Activated T-cell treated with anti-CD3 and anti-CD28 coated beads, Interleukin-2, amount 50 U/mL, for 48 hours (primary cell): ENCODE measurements around the gene BID.
A peak's percentile ranks its signal among the peaks of the same experiment; 100 is the strongest.

ENCODE experiments used
- DNase-seq, 2 experiments: peaks; one replicate each; pipeline ENCODE4 v3.0.0-alpha.2; 2020

The BID gene

GRCh38 chr22:17732251-17732854, 41.9 kb downstream of the BID start:
- DNase-seq = no peak

GRCh38 chr22:17729561-17729960, 44.7 kb downstream of the BID start:
- no peak for DNase-seq

GRCh38 chr22:17728786-17729185, 45.5 kb downstream of the BID start:
- no peak for DNase-seq

GRCh38 chr22:17726928-17727897, 47.1 kb downstream of the BID start:
- DNase-seq = no peak

- no peak for DNase-seq
Measured at GRCh38 chr22:17726006-17726927, 48.0 kb downstream of the BID start.

- no peak for DNase-seq
Measured at GRCh38 chr22:17725500-17725796, 48.8 kb downstream of the BID start.

- no peak for DNase-seq
Measured at GRCh38 chr22:17724678-17725499, 49.4 kb downstream of the BID start.

GRCh38 chr22:17724241-17724640, 50.0 kb downstream of the BID start:
- no peak for DNase-seq

- no peak for DNase-seq
Measured at GRCh38 chr22:17719911-17720310, 54.4 kb downstream of the BID start.

GRCh38 chr22:17717708-17718107, 56.6 kb downstream of the BID start:
- no peak for DNase-seq

GRCh38 chr22:17716529-17716928, 57.7 kb downstream of the BID start:
- no peak for DNase-seq

GRCh38 chr22:17712441-17712840, 61.8 kb downstream of the BID start:
- DNase-seq = no peak

- no peak for DNase-seq
Measured at GRCh38 chr22:17710023-17710422, 64.2 kb downstream of the BID start.

- DNase-seq = no peak
Measured at GRCh38 chr22:17707526-17707925, 66.7 kb downstream of the BID start.

GRCh38 chr22:17706947-17707346, 67.3 kb downstream of the BID start:
- DNase-seq = no peak

- peak; percentile 51 to 52 for DNase-seq
Measured at GRCh38 chr22:17705951-17706900, 68.0 kb downstream of the BID start.

- DNase-seq = no peak
Measured at GRCh38 chr22:17705546-17705945, 68.7 kb downstream of the BID start.

GRCh38 chr22:17703811-17704210, 70.5 kb downstream of the BID start:
- DNase-seq = no peak

- DNase-seq = no peak
Measured at GRCh38 chr22:17700778-17701177, 73.5 kb downstream of the BID start.

- no peak for DNase-seq
Measured at GRCh38 chr22:17699696-17700340, 74.5 kb downstream of the BID start.

GRCh38 chr22:17698948-17699347, 75.3 kb downstream of the BID start:
- no peak for DNase-seq
